Uterus (tissue), 2 donors: Measurements from ENCODE around the gene ARHGEF4.

Experiments used
- CTCF ChIP-seq, 4 experiments: fragments of 200-600 bp in 2 of 4; fragments of 450-650 bp in 2 of 4; sonication (generic) in 2 of 4; IDR thresholded peaks; one replicate each; pipeline ENCODE4 v1.5.1; 2016 to 2019; ENCODE audit warnings: antibody characterized with exemption in 4 of 4, mild to moderate bottlenecking in 2 of 4, moderate library complexity in 1 of 4
- POLR2A ChIP-seq, 2 donors: fragments of 450-650 bp; IDR thresholded peaks; one replicate each; pipeline ENCODE4 v1.6.1; 2016; ENCODE audit warnings: antibody characterized with exemption in 2 of 2, mild to moderate bottlenecking in 1 of 2, moderate library complexity in 1 of 2

GRCh38 chr2:131043199-131044074 lies 206.7 kb downstream of the ARHGEF4 start:
- TF ChIP-seq POLR2A (IDR thresholded peaks at IDR 0.05) (no peak), CTCF (IDR thresholded peaks at IDR 0.05) (no peak)
